Measurements from ENCODE around the gene LINC00632.

The LINC00632 gene

DNA sequence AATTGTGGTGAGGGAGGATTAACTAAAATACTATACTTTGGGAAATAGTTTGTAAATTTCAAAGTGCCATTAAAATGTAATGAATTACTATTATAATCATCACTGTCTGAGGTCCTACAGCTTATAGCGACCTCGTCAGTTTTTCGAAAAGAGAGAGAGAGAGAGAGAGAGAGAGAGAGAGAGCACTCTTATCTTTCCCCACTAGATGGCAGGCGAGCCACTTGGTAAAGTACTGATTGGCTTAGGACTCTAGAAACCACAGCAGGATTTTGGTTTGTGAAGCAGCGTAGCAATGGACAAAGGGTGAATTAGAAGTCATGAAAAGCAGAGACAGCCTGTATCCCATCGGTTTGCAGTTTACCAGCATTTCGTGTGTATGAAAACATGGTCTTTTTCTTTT lies 52.5 kb downstream of the LINC00632 start:
- peak in 4 of 10 donors; percentile 20 to 41 (median 30) for DNase-seq
- intact Hi-C loops (cut with DNase I) = loop anchor here (10.0 kb wide), 1 partner anchor 513 kb away; no protein-coding TSS in a partner anchor

DNA sequence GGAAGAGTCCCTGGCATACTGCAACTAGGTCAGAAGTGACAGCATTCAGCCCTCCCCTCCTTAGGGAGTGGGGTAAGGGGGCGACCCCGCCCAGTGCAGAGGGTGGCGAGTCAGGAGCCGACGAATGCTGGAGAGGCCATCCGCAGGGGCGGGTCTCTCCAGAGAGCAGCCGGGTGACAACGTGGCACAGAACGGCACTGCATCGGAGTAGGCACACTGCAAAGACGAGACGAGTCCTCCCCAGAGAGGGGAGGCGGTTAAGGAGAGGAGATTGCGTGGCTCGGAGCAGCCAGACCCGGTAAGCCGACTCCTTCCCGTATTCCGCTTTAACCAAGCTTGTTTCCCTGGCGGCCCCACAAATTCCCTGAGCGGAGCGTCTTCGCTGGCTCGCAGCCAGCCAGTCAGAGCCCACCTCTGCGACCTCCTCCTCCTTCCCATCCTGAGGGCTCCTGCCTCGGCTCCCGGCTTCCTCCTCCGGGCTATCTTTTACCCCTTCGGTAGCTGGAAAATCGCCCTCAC lies 54.9 kb downstream of the LINC00632 start:
- peak in 7 of 10 donors; percentile 12 to 92 (median 30) for DNase-seq
- intact Hi-C loops (cut with DNase I) = loop anchor here (10.0 kb wide), 1 partner anchor 510 kb away; no protein-coding TSS in a partner anchor

DNA sequence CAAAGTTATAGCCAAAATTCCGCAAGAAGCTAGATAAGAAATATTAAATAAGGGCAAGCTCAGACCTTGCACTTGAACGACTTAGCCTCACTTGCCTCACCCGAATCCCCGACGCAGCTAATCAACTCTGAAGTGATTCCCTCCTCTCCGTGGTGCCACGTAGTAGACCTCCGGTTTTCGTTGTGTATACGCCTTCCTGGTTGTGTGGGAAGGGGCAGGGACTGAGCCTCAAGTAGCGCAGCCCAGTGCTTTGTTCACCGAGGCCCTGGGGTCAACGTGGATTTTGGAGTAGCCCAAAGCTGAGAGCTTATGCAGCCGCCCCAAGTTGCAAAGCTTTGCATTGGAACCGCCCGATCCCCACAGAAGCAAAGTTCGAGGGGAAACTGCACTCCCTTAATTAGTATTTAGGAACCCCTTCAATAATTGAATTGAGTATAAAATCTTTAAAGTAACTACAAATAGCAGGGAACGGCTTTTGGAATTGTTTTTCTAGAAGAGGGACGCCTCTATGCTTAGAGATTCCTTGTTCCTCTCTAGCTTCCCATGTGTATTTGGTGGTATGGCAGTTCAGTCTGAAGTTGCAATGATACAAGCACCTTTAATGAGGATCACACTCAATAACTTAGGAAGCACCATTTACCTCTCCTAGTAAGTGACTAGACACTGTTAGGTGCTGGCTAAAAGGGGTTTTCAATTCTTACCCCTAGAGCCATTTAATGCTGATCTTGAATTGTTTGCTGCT lies 55.7 kb downstream of the LINC00632 start:
- intact Hi-C loops (cut with DNase I) = loop anchor here (5.0 to 10.0 kb wide), 2 partner anchors 412 to 510 kb away; partner anchors contain the start of gene LDOC1
- peak in 2 of 10 donors; percentile 62 to 73 for DNase-seq

DNA sequence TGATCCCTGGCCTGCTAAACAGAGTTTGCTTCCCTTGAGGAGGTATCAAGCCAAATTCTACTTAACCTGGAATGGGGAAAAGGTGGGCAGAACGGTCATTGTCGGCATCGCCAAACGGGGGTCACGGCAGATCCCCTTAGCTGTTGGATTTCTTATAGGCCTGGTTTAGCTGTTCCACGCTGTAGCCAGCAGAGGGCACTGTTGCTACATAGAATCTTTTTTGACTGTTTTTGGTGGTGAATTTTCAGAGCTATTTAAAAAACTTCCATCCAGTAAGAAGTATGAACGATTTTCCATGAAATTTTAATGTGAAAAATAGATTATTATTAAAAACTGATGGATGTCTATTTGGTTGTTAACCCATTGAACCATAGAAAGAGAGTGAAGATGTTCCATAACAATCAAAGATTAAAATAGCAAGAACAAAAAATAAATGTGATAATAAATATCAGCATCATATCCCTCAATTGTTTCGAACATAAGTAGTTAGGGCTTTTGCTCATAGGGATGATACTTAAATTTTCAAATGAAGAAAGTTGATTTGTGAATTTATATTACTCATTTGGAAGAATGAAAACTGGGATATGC lies 56.6 kb downstream of the LINC00632 start:
- DNase-seq = peak in 7 of 10 donors; percentile 31 to 84 (median 47)
- intact Hi-C loops (cut with DNase I) = loop anchor here (5.0 to 10.0 kb wide), 2 partner anchors 411 to 509 kb away; partner anchors contain the start of gene LDOC1

DNA sequence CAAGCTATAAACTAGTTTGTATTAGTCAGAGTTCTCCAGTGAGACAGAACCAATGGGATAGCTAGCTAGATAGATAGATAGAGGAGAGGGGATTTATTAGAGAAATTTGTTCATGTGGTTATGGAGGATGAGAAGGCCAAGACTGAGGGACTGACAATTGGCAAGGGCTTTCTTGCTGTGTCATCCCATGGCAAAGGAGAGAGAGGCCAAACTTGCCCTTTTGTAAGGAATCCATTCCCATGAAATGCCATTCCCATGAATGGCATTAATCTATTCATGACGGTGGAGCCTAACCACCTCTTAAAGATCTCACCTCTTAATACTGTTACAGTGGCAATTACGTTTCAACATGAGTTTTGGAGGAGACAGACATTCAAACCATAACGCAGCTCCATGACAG lies 58.1 kb downstream of the LINC00632 start:
- DNase-seq = no peak
- intact Hi-C loops (cut with DNase I) = loop anchor here (5.0 to 10.0 kb wide), 2 partner anchors 410 to 507 kb away; partner anchors contain the start of gene LDOC1

DNA sequence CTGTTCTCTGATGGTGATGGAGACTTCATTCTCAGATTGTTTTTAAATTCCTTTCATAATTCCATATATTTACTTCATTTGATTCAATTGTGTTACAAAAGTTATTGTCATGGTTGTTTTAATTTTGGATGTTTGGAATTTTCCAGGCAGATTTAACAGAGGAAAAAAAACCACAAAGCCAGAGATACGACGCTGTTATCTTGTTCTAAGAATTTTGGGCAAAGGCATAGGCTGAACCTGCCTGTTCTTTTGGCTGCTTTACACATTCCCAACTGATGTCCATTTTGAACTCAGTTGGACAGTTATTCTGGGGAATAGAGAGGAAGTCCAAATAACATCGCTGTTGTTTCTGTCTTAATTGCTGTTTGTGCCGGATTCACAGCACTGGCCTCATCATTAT lies 65.7 kb downstream of the LINC00632 start:
- no peak for DNase-seq
- intact Hi-C loops (cut with DNase I) = no loop called here

DNA sequence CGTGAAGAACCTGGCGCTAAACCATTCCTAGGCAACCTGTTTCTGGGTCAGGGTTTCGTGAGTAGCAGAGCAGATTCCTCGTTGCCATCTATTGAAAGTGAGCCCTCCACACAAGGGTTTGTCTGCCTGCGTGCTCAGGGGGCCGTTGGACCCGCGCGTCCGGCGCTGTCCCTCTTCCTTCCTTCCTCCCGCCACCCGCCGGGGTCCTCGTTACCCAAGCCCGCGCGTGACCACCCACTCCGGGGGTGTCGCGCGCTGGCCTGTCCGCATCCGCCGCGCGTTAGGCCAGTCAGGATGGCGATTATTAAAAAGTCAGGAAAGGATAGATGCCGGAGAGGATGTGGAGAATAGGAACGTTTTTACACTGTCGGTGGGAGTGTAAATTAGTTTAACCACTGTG lies 66.8 kb downstream of the LINC00632 start:
- peak in 2 of 10 donors; percentile 63 to 73 for DNase-seq
- intact Hi-C loops (cut with DNase I) = no loop called here

DNA sequence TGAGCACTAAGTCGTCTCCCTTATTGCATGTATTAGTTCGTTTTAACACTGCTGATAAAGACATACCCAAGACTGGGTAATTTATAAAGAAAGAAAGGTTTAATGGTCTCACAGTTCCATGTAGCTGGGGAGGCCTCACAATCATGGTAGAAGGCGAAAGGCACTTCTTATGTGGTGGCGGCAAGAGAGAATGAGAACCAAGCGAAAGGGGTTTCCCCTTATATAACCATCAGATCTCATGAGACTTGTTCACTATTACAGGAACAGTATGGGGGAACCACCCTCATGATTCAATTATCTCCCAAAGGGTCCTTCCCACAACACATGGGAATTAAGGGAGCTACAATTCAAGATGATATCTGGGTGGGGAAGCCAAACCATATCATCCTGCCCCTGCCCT lies 85.1 kb downstream of the LINC00632 start:
- DNase-seq = no peak
- intact Hi-C loops (cut with DNase I) = no loop called here

DNA sequence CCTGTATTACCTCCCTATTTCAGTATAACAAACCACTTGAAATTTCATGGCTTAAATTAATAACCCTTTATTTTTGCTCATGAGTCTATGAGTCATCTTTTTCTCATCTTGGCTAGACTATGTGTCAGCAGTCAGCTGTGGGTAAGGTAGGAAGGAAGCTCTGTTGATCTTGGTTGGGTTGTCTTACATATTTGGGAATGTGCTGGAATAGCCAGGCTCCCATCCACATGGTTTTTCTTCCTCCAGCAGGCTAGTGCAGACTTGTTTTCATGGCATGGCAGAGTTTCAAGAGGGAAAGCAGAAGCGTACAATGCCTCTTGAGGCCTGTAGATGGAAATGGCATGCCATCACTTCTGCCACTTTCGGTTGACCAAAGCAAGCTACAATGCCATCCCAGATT lies 89.7 kb downstream of the LINC00632 start:
- no peak for DNase-seq
- intact Hi-C loops (cut with DNase I) = no loop called here

DNA sequence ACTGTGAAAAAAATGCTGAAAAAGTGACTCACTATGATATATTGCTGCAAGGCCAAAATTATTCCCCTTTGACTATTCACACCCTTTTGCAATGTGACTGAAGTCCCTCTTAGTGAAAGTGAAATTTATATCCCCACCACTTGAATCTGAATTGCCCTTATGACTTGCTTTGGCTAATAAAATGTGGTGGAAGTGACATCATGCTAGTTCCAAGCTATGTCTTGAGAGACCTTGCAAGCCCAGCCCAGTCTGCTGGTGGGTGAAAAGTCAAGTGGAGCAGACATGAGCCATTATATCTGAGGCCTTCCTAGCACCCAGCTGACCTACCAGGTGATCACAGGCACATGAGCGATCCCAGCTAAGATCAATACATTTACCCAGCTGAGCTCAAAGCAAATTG lies 94.7 kb downstream of the LINC00632 start:
- intact Hi-C loops (cut with DNase I) = no loop called here
- no peak for DNase-seq

DNA sequence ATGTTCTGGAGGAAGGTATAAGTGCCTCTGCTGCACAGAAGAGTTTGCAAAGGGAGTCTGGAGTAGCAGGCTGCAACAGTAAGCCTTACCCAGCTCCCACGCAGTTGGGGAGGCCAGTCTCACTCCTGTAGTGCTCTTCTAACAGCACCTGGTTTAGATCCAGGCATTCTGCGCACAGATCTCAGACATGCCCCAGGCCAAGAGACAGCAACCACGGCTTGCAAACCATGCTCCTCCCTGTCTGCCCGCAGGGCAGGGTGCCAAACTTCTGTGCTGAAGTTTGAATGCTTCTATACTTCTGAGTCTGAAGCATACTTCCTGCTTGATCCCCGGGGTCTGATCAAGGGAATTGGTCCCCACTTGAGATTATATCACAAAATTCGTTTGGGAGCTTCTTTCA lies 106.3 kb downstream of the LINC00632 start:
- intact Hi-C loops (cut with DNase I) = no loop called here

DNA sequence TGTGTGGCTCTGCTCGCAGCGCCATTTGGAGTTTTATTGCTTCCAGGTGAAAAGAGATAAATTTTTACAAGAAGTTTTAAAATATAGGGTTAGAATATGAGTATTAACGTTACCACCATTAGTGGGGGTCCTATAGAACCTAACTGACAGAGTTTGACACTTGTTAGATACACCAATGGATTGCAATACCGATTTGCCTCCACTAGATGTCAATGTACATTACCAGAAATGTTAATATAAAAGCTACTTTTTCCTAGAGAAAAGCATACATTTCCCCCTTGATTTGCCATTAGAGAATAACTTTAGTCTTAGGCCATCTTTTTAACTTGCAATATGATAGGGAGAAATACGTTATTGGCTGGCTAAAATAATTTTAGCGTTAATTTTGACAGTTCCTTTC lies 108.4 kb downstream of the LINC00632 start:
- intact Hi-C loops (cut with DNase I) = no loop called here
- DNase-seq = no peak

More for the DNA sequence above, 106.3 kb downstream of the LINC00632 start:
- DNase-seq = no peak

DNA sequence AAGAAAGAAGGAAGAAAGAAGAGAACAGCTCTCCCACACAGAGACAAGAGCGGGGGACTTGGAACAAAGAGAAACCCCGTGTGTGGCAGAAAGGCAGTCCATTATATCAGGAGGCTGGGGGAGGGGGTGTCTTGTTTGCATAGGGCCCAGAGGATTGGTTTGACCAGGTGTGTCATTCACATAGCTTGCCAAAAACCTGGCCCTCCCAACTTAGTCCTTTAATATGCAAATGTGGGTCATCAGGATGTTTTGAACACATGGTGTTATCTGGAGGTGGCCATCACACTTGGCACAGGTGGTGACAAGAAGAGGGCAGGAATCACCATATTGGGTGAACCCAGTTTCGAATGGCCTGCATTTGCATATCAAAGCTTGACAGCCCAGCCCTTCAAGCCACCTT lies 111.7 kb downstream of the LINC00632 start:
- DNase-seq = no peak
- intact Hi-C loops (cut with DNase I) = no loop called here

DNA sequence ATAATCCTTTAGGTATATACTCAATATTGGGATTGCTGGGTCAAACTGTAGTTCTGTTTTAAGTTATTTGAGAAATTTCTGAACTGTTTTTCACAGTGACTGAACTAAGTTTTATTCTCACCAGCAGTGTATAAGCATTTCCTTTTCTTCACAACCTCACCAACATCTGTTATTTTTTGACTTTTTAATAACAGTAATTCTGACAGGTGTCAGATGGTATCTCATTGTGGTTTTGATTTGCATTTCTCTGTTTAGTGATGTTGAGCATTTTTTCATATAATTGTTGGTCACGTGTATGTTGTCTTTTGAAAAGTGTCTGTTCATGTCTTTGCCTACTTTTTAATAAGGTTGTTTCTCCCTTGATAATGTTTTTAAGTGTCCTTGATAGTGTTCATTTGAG lies 112.6 kb downstream of the LINC00632 start:
- intact Hi-C loops (cut with DNase I) = no loop called here
- DNase-seq = no peak

DNA sequence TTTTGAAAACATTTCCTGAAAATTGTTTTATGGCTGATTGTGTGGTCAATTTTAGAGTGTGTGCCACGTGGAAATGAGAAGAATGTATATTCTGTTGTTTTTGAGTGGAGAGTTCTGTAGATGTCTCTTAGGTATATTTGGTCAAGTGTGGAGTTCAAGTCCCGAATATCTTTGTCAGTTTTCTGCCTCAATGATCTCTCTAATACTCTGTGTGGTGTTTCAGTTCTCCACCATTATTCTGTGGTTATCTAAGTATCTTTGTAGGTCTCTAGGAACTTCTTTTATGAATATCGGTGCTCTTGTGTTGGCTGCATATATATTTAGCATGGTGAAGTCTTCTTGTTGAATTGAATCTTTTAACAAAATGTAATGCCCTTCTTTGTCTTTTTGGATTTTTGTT lies 113.3 kb downstream of the LINC00632 start:
- DNase-seq = no peak
- intact Hi-C loops (cut with DNase I) = no loop called here

DNA sequence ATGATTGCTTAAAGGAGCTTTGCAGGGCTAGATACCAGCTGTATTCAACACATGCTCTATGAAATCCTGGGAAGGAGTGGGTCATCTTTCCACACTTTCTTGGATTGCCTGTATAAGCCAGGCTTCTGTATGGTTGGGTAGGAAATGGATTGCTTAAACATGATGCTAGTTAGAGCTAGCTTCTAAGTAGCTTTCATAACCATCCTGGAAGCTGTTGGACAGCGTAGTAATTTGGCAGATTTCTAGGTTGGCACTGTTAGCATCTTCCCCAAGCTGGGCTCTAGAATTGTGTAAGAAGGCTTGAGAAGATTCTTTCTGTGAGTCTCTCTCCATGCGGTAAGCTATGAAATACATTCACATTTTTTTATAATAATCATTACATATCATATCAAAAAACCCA lies 127.3 kb downstream of the LINC00632 start:
- no peak for DNase-seq
- intact Hi-C loops (cut with DNase I) = no loop called here
